ENCODE results near the gene GAB1. TPM values are rescaled to one million over a fixed set of nuclear protein-coding genes. Genes with fewer than 3 reads are reported as not detected.

The GAB1 gene
- total and polyA plus RNA-seq, 2 of the 13 experiments (the other 11 are each of a cell fraction or from before 2014, with no cell fraction given), result 8.7 to 14.7 TPM

- Histone ChIP-seq H2AFZ (ENCODE audit: low read length) (no peak overlapping the region), H3K9me3 (ENCODE audit: low read length) (no peaks in the 10 kb centered on the region), H3K4me2 (ENCODE audit: low read depth, low read length) (no peak overlapping the region), H3K9ac (ENCODE audit: insufficient read depth, low read depth, low read length) (no peak overlapping the region), H3K36me3 (replicated peaks in 1 of 2; ENCODE audit: control insufficient read depth in 1 of 2, insufficient read depth in 2 of 2, low read length in 2 of 2) (no peaks in the 10 kb centered on the region), H3K4me1 (ENCODE audit: insufficient read depth, low read length) (no peaks in the 10 kb centered on the region), H3K27ac (ENCODE audit: extremely low read length, insufficient read depth, low read length) (no peak overlapping the region), H3K79me2 (ENCODE audit: insufficient read depth, low read length) (no peaks in the 10 kb centered on the region), H3K27me3 (ENCODE audit: control insufficient read depth in 1 of 2, insufficient read depth in 2 of 2, low read length in 2 of 2) (no peaks in the 10 kb centered on the region), H3K4me3 (replicated peaks in 1 of 3; ENCODE audit: insufficient read depth in 1 of 3, low read depth in 2 of 3, low read length in 3 of 3) (no peak overlapping the region), H4K20me1 (ENCODE audit: insufficient read depth, low read length) (no peaks in the 10 kb centered on the region)
- POLR2A ChIA-PET, result no interaction called here
- 13% methylated on average over 1 of the region's 1 CpG for WGBS (ENCODE audit: low lambda C conversion rate)
- BruUV-seq (replicated peaks), result no TSS peak
- DNase-seq (ENCODE audit: low spot score) (no peak), ATAC-seq (no peak), FAIRE-seq (no peak)
- CTCF ChIA-PET (ENCODE audit: low intra/inter-chr PET ratio, low total read pairs), result no interaction called here
- in situ Hi-C loops (cut with HindIII; ENCODE audit: extremely low pct_ligation_motif_present, low pct_unique_long_range_greater_than_20kb) (no loop called here), intact Hi-C loops (cut with micrococcal nuclease; ENCODE audit: unreplicated experiment) (no loop called here)
- TF ChIP-seq ZNF687 (CRISPR knock-in tag; IDR thresholded peaks at IDR 0.05) (no peak), ZNF569 (CRISPR knock-in tag; IDR thresholded peaks at IDR 0.05; ENCODE audit: borderline replicate concordance) (no peak), MIER3 (CRISPR knock-in tag; IDR thresholded peaks at IDR 0.05; ENCODE audit: borderline replicate concordance) (no peak), GATAD2A (CRISPR knock-in tag; IDR thresholded peaks at IDR 0.05) (no peak), ZNF510 (CRISPR knock-in tag; IDR thresholded peaks at IDR 0.05; ENCODE audit: low read depth) (no peak), TOE1 (CRISPR knock-in tag; IDR thresholded peaks at IDR 0.05) (no peak), ZBTB20 (CRISPR knock-in tag; IDR thresholded peaks at IDR 0.05; ENCODE audit: borderline replicate concordance, low read depth) (no peak), ISX (CRISPR knock-in tag; conservative IDR thresholded peaks at IDR 0.05) (no peak), ZC3H13 (CRISPR knock-in tag; IDR thresholded peaks at IDR 0.05) (no peak), ZNF335 (CRISPR knock-in tag; IDR thresholded peaks at IDR 0.05) (no peak), TBP (CRISPR knock-in tag; IDR thresholded peaks at IDR 0.05) (no peak), PRPF4 (IDR thresholded peaks at IDR 0.05; ENCODE audit: low read depth, low read length, poor library complexity, severe bottlenecking) (no peak), CREB1 (IDR thresholded peaks at IDR 0.05) (no peak), CREB1 (CRISPR knock-in tag; IDR thresholded peaks at IDR 0.05) (no peak), SMYD3 (CRISPR knock-in tag; IDR thresholded peaks at IDR 0.05) (no peak), KDM5B (CRISPR knock-in tag; IDR thresholded peaks at IDR 0.05; ENCODE audit: borderline replicate concordance) (no peak), ZNF451 (CRISPR knock-in tag; IDR thresholded peaks at IDR 0.05) (no peak), ZNF597 (CRISPR knock-in tag; IDR thresholded peaks at IDR 0.05) (no peak)
These were observed 43.8 kb upstream of the GAB1 start for GRCh38 chr4:143292858-143293257.
